HTERT RPE-1 (cell line): ENCODE data around the gene ST8SIA2.
"Not testable (repeated sequence)": the region's sequence is repeated elsewhere in the genome, so short reads cannot be mapped to it uniquely, and the experiment has no call there.

Experiments used
- in situ Hi-C: fragments of 300-500 bp; cut with MboI; formaldehyde crosslinking; loops from 4 replicates; pipeline ENCODE4 v1.14.3; 2020; ENCODE audit warnings: low sequenced_read_pairs

Gene ST8SIA2

DNA sequence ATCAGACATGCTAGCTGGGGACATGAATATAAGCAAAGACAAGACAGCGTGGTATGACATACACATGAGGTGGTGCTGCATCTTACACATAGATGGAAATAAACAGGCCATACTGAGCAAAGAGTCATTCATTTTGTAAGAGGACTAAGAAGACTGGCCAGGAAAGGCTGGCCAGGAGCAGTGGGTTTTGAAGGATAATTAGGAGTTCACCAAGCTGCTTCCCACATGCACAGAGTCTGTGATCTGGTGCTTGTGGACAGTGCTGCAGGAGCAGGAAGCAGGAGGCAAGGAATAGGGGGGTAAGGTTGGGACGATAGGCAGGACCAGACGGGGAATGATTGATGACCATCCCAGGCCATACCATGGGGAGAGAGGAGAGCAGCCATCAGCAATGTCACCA, 41.5 kb downstream of the ST8SIA2 start:
- in situ Hi-C loops: no loop called here

DNA sequence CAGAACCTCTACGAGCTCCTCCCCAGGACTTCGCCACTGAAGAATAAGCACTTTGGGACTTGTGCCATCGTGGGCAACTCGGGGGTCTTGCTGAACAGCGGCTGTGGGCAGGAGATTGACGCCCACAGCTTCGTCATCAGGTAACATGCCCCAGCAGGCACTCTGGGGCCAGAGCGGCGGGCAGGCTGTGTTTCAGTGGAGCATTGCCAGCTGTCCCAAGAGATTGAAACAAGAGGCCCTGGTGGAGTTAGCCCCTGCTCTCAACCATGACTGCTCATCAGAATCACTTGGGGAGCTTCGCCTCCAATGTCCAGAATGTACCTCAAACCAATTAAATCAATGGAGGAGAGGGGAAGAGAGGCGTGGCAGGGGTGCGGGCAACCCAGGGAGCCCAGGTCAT, 44.8 kb downstream of the ST8SIA2 start:
- in situ Hi-C loops: no loop called here

DNA sequence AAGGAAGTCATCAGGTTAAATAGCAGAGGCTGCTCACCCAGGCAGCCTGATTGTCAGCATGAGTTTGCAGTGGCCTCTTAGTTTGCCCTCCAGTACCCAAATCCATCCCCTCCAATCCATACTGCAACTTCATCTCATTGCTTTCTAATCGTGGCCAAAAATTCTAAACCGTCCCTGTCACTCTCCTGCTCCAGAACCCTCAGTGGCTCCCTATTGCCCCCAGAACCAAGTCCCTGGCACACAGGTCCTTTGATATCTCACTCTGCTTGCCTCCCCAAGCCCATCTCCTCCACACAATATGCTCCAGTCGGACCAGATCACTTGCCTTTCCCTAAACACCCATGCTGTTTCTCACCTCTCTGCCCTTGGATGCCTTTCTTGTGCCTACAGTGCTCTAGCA, 49.7 kb downstream of the ST8SIA2 start:
- in situ Hi-C loops: no loop called here

DNA sequence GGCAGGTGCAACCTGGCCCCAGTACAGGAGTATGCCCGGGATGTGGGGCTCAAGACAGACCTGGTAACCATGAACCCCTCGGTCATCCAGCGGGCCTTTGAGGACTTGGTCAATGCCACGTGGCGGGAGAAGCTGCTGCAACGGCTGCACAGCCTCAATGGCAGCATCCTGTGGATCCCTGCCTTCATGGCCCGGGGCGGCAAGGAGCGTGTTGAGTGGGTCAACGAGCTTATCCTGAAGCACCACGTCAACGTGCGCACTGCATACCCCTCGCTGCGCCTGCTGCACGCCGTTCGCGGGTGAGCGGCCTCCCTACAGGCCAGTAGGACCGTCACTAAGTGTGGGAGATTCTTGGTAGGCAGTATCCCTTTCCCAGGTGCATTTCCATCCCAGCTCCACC, 51.0 kb downstream of the ST8SIA2 start:
- in situ Hi-C loops: no loop called here

DNA sequence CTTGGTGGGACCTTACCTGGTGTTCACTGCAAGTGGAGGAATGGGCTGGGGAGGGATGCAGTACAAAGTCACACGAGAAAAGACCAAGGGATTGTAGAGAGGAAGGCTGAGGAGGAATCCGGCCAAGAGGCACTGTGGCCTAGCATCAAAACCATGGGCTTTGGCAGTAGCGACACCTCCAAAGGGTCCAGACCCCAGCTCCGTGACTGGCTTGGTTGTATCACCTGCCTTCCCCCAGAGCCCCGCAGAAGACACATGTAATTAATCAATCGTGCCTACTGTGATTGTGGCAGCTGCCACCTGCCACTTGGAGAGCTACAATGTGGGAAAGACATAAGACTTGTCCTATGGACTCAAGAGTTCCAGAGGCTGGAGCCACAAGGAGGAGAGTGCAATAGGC, 54.7 kb downstream of the ST8SIA2 start:
- in situ Hi-C loops: no loop called here

DNA sequence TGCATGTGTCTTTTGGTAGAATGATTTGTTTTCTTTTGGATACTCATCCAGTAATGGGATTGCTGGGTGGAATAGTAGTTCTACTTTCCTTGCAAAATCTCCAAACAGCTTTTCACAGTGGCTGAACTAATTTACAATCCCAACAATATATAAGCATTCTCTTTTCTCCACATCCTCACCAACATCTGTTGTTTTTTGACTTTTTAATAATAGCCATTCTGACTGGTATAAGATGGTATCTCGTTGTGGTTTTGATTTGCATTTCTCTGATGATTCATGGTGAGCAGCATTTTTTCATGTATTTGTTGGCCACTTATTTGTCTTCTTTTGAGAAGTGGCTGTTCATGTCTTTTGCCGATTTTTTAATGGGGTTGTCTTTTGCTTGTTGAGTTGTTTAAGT, 55.8 kb downstream of the ST8SIA2 start:
- in situ Hi-C loops: no loop called here

DNA sequence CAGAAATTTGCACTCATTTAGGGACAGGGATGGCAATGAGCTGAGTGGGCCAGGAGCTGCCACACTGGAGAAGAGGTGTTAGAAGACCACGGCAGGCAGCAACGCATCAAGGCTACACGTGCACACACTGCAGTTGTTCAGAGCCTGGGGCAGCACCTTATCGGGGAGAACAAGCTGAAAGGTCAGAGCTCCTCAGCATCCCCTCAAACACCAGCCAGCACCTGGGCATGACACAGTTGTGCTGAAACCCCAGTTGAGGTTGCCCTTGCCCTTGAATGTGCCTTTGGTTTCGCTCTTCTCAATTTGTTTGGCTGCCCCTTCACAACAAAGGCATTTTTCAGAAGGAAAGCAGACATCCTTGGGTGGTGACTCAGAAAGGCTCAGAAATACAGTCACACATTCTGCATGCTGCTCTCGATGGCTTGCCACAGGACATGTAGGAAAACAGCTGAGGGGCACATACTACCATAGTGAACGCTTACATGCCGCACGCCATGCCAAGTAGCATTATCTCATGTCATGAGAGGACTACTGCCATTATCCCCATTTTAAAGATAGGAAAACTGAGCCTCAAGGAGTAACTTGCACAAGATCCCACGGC, 57.6 kb downstream of the ST8SIA2 start:
- in situ Hi-C loops: no loop called here

DNA sequence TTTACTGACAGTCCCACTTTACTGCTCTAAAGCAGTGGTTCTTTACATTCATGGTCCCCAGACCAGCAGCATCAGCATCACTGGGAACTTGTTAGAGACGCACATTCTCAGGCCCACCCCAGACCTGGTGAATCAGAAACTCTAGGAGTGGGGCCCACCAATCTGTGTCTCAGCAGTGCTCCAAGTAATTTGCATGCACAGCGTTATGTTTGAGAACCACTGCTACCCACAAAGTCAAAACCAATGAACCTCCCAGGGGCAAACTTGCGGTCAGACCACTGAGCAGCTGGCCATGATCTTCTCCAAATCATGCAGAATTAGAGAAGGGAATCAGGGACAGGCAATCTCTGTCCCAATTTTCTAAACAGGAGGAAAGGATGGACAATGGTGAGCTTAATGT, 58.5 kb downstream of the ST8SIA2 start:
- in situ Hi-C loops: no loop called here

DNA sequence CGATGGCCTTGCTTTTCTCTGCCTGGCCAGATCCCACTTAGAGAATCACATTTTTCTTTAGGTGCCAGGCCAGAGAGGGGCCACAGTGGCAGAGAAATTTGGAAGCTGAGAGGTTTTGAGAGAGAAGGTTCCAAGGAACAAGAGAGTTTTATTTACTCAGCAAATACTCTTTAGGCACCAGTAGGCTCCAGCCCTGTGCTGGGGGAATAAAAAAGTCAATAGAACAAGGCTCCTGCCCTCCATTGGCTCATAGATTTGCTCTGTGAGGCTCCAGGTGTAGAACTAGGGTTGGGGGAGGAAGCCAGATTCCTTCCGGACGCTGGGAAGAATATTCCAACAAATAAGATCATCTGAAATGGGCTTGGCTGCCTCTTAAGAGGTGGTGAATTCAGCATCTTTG, 59.9 kb downstream of the ST8SIA2 start:
- in situ Hi-C loops: no loop called here

DNA sequence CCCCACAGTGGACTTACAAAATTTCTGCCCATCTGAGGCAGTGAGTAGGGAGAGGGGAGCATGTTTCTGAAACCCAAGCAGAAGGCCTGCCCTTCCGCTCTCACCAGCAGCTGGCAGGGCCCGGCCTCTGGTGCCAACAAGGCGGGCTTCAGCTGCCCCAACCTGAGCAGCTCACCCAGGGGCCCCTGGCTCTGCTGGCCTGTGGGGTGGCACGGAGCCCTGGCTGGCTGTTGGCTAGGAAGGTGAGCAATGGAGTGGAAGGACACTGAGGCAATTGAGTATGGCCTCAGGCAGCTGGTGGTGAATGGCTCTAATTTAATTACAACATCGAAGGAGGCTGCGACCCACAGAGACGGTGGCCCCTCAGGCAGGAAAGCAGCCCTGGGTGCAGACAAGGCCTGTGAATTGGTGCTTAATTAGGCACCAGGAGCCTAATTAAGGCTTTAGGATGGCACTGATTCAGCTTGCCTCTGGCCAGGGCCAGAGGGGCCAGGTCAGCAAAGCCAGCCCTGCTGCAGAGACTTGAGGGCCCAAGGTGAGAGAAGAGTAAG, 60.9 kb downstream of the ST8SIA2 start:
- in situ Hi-C loops: no loop called here

DNA sequence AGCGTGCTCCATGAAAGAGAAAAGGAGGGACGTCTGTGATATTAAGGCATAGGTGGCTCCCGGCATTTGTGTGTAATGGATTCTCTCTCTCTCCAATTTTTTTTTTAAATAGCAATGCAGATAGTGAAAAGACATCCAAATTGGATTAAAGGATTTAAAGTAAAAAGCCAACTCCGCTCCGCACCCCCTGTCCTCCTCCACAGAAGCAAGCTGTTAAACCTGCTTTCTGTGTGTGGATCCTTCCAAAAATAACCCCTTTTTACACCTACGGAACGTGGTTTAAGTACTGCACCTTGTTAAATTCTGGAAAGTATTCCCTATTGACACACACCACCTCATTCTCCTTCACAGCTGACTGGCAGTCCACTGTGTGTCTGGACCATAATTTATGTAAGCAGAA, 61.6 kb downstream of the ST8SIA2 start:
- in situ Hi-C loops: no loop called here

DNA sequence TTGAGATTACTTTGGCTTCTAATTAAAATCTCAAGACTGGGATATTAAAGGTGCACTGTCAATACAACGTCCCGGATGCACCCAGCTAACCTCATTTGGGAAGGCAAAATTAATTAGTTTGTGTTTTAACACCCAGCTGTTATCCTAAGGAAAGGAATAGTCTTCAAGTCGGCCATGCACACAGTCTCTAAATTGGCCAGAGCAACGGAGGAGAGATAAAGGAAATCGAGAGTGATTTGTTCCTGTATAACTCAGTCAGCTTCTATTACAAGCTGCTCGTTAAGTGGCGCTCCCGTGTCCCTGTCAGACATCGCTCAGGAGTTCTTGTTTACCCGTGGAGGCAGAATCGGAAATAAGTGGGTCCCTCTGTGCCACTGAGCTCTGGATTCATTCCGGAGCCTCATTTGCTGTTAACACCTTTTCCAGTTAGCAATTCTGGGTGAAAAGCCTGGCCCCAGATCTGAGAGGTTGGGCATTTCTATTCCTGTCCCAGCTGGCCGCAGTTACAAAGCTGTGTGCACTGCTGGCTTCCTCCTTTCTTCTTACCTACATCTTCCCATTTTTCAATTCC, 63.9 kb downstream of the ST8SIA2 start:
- in situ Hi-C loops: no loop called here

DNA sequence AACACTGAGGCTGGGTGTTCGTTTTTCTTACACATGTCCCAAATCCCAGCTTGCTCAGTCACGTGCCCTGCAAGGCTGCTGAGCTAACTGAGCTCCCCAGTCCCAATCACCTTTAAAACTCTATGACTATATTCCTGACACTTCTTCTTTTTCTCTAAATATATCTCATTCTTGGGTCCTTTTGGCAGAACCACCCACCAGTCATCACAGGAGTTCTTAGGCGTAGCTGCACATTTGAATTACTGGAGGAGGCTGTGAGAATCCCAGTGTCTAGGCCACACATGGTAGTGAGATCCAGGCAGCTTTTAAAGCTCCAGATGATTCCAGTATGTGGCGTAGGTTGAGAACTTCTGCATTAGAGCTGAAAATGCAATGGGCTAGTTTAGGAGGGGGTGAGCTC, 66.3 kb downstream of the ST8SIA2 start:
- in situ Hi-C loops: no loop called here

DNA sequence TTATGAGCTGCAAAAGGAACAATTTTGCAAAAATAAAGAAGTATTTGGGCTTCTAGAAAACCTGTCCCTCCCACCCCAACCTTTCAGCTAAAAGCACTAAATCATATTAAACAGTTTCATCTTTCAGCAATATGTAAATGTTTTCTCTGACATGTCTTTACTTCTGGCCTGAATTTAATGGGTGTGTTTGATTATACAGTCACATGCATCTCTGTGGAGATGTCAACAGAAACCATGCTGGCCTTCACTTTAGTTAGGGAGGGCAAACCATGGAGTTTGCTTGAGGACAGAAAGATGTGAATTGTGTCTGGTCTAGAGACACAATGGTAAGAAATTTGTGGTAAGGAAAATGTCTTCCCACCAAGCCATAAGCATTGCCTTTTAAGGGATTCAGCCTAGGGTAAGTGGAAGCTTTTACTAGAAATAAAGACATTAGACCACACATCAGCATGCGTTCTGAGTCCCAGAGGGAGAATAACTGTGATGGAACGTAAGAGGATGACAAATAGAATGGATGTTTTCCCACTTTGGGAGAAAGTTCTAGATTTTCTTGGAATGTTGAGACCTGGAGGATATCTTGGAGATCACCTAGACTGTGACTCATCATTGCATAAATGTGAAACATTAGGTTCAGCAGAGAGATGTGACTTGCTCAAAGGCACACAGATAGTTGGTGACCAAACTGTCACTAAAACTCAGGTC, 68.9 kb downstream of the ST8SIA2 start:
- in situ Hi-C loops: no loop called here

DNA sequence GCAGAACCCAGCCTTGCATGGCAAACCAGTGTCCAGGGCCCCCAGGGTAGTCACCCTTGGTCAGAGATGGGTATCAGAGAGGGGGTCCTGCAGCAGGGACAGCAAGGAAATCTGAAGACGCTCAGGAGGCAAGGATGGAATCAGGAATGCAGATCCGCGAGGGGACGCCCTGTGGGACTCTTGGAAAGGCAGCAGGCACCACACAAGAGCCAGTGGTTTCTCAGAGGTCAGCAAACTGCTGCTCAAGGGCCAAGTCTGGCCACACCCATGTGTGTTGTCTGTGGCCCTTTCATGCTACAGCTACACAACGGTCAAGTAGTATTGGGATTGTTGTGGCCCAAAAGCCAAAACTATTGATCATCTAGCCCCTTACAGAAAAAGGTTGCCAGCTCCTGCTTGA, 69.7 kb downstream of the ST8SIA2 start:
- in situ Hi-C loops: no loop called here

DNA sequence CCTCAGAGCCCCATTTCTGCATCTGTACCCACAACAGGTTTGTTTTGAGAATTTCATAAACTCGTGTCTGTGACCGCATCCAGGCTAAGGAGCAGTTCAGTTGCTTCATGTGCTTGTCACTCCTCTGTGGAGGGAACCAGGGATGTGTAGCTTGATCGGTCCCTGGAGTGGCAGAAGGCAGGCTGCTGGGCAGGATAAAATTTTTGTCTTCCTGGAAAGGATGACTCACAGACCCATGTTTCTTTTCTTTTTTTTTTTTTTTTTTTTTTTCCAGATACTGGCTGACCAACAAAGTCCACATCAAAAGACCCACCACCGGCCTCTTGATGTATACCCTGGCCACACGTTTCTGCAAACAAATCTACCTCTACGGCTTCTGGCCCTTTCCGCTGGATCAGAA, 70.1 kb downstream of the ST8SIA2 start:
- in situ Hi-C loops: no loop called here

DNA sequence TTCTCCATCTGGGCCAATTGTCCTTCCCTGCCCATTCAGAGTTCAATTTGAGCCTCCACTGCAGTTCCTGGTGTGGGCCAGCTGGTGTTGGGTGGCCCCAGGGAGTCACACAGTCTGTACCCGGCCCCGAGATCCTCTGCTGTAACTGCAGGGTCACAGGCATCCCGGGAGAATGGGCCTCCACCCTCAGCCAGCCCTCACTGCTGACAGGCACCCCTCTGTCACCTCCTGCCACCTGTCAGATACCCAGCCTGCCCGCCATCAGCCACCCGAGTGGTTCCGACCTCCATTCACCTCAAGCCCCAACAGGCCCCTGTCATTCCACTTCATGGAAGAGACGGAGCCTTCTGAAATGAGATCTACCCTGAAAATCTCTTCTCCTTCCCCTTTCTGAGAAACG, 73.2 kb downstream of the ST8SIA2 start:
- in situ Hi-C loops: no loop called here

DNA sequence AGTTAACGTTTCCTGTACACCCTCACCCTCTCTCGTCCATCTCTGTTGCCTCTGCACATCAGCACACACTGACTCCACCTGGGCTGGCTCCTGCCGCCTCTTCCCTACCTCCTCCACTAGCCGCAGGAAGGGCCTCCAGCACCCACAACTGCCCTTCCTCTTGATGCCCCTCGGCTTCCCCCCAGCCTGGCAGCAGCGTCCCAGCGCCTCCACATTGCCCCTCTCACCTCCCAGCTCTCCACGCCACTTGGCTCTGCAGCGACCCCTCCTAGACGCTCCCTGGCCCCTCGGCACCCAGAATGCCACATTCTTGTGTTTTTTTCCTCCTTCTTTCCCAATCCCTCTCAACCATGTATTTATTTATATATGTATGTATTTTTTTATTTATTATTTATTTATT, 73.6 kb downstream of the ST8SIA2 start:
- in situ Hi-C loops: no loop called here

DNA sequence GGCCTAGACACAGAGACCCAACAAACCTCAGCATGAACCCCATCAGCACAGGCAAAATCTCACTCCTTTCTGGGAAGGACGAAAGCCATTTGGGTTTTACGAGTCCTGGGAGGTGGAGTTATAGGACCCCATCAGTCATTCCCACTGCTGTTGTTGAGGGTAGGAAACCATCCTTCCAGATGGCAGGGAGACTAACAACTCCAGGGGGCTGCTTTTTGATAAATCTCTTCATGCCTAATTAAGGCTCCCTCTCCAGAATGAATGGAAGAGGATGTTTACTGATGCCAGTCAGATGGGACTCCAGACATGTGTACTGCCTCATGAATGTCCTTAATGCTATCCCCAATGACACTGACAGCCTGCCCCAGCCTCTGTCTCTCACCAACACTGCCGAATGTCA, 75.3 kb downstream of the ST8SIA2 start:
- in situ Hi-C loops: no loop called here

DNA sequence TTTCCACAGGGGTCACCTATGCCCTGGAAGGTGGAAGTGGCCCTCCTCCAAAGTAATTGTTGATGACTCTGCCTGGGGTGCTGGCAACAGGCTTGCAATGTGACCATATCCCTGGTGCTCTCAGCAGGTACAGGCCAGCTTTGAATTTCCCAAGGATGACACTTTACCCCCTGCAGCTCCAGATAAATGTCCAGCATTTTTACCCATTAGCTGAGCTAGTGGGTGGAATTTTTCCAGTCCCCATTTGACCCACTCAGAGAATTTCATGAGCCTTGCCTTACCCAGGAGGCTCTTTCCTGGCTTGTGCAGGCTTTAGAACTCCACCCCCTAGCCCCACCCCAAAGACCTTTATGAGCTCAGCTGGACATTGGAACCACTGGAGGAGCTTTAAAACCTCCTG, 77.6 kb downstream of the ST8SIA2 start:
- in situ Hi-C loops: no loop called here

DNA sequence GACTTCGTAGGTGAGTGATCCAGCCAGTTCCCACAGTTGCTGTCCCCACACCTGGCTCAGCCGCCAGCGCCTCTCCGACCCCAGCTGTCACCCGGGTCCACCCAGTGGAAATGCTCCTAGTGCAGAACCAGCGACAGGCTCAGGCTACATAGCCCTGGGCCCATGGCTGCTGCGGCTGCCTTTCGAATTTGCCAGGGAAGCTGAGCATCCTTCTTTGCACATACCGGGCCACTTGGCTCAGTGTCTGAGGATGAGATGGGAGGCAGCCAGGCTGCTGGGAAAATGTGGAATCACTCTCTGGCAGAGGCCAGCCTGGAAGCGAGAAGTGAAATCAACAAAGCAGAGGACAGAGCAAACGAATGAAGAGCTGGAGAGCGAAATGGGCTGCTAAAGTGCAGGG, 80.1 kb downstream of the ST8SIA2 start:
- in situ Hi-C loops: no loop called here

DNA sequence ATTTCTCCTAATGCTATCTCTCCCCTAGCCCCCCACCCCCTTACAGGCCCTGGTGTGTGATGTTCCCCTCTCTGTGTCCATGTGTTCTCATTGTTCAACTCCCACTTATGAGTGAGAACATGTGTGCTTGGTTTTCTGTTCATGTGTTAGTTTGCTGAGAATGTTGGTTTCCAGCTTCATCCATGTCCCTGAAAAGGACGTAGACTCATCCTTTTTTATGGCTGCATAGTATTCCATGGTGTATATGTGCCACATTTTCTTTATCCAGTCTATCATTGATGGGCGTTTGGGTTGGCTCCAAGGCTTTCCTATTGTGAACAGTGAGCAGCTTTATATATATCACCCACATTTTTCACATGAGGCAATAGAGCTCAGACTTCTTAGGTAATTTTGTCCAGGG, 86.0 kb downstream of the ST8SIA2 start:
- in situ Hi-C loops: not testable (repeated sequence)
